COR-L47 (cell line): Measurements from ENCODE around the gene RPS16.
A peak's percentile ranks its signal among the peaks of the same experiment; 100 is the strongest.
"Not testable (repeated sequence)": the region's sequence is repeated elsewhere in the genome, so short reads cannot be mapped to it uniquely, and the experiment has no call there.

ENCODE experiments used
- DNase-seq: peaks from one replicate; lab custom pipeline; 2025; lab: John Stamatoyannopoulos, UW

RPS16 gene

DNA sequence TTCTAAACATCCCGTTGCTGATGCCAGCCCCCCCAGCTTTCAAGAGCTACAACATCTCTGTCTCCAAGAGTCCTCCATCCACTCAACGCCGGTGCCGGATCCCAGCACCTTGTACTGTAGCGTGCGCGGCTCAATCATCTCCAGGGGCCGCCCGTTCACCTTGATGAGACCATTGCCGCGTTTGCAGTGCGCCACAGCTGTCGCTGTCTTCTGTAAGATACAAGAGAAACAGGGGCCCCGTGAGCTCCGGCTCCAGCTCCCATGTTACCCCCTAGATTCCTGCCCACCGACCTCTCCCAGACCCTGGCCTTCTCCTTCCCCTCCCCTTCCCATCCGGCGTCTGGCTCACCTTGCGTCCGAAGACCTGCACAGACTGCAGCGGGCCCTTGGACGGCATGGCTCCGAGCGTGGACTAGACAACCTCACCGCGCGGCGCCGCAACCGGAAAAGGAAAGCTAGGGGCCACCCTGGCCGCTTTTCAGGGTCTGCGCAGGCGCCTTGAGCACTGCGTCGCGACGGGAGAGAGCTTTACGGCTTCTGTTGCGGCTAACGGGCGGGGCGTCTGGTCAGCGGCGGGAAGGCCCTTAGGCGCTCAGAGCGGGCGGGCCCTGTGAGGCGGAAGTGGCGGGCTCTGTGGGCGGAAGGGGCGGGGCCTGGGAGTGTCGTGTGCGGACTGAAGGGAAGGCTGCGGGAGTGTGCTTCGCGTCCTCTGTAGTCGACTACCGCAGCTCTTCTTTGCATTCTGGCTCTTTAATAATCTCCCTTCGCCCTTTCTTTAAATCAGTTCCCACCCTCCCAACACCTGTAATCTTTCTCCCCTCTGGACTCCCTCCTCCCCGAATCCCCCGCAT is at the start of gene RPS16:
RPS16 (minus strand) TSS at position 451 of the 851 bp plus-strand sequence; CDS start at position 397, 54 bp downstream.
- DNase-seq = peak; percentile 99

DNA sequence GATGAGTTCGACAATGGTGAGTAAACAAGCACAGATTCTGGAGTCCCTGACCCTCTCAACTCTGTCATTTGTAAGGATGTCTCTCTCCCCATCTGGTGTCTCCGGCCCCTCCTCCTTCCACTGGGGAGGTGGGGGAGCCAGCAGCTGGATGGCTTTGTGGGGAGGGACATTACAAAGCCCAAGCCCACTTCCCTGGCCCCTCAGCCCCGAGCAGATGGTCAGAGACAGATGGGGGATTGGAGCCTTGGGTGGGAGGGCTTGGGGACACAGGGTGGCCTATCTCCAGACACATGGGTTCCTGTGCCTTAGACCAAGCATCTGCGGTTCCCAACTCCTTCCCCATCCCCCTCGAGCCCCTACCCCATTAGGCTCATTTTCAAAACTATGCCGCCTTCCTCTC is 47.4 kb upstream of the RPS16 start:
- DNase-seq = no peak

DNA sequence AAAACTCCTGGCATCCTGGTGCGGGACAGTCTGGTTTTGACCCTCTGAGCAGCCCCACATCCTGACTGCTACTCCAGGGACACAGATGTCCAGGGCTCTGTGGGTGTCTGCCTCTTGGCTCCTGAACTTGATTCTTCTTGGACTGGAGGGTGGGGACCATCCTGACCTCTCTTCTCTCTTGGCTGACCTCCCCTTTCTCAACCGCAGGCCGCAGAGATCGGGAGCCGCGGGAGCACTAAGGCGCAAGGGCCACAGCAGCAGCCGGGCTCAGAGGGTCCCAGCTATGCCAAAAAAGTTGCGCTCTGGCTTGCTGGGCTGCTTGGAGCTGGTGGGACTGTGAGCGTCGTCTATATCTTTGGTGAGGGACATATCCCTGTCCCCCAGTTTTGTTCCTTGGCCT is 45.9 kb upstream of the RPS16 start:
- no peak for DNase-seq

DNA sequence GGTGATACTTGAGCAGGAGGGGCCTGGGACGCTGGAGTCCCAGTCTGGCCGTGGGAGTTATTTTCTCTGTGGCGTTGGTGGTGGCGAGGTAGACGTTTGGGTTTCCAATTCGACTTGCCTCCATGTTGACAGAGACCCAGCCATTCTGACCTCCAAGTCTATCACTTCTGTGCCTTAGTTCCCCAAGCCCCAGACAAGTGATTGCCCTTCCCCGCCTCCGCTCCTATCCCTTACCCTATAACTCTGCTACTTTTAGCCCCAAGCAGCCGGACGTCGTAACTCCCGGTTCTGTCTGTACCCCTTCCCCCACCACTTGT is 45.4 kb upstream of the RPS16 start:
- no peak for DNase-seq

DNA sequence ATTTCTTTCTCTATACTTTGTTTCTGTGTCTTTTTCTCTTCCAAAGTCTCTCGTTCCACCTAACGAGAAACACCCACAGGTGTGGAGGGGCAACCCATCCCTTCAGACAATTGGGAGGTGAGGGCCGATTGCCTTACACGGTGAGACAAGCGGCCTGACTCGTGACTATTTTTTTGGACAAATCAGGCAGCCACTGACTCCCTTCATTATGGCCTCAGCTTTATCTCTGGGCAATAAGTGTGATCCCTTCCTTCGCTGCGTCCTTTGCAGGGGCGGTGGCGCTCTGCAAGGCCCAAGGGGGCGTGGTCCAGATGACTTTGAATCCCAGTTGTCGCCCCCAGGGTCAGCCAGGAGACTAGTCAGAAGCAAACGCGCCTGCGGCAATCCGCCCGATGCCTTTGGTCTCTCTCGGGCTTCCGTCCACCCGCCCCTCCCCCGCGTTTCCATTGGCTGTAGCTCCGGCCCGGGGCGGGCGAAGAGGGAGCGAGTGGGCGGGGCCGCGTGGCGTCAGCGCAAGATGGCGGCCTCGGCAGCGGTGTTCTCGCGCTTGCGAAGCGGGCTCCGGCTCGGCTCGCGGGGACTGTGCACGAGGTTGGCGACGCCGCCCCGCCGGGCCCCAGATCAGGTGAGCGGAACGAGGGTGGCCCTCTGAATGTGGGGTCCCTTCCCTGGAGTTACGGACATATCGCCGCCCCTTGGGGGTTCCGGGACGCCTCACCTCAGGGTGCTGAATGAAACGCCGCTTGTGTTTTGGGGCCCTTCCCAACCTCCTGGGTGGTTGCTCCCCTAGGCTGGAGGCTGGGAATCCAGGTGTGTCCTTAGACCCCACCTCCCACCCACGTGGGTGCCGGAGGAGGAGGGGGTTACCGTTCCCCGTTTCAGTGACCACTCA is 44.8 kb upstream of the RPS16 start, which contains the start of gene TIMM50:
TIMM50 (plus strand) TSS at position 502 of the 892 bp plus-strand sequence; CDS start at position 518, 16 bp downstream.
- peak; percentile 99 for DNase-seq

DNA sequence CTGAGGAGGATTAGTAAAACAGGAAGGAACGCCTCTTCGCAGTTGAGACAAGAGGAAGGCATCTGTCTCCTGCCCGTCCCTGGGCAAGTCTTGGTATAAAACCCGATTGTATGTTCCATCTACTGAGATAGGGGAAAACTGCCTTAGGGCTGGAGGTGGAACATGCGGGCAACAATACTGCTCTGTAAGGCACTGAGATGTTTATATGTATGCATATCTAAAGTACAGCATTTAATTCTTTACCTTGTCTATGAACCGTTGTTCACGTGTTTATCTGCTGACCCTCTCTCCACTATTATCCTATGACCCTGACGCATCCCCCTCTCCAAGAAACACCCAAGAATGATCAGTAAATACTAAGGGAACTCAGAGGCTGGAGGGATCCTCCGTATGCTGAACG is 44.2 kb upstream of the RPS16 start:
- no peak for DNase-seq

DNA sequence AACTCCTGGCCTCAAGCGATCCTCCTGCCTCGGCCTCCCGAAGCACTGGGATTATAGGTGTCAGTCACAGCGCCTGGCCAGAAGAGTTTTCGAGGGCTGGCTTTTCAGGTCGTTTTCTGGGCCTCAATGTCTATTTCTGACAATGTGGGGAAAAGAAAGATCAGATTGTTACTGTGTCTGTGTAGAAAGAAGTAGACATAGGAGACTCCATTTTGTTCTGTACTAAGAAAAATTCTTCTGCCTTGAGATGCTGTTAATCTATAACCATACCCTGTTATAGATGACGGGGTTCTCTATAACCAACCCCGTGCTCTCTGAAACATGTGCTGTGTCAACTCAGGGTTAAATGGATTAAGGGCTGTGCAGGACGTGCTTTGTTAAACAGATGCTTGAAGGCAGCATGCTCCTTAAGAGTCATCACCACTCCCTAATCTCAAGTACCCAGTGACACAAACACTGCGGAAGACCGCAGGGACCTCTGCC is 43.6 kb upstream of the RPS16 start:
- not testable (repeated sequence) for DNase-seq

DNA sequence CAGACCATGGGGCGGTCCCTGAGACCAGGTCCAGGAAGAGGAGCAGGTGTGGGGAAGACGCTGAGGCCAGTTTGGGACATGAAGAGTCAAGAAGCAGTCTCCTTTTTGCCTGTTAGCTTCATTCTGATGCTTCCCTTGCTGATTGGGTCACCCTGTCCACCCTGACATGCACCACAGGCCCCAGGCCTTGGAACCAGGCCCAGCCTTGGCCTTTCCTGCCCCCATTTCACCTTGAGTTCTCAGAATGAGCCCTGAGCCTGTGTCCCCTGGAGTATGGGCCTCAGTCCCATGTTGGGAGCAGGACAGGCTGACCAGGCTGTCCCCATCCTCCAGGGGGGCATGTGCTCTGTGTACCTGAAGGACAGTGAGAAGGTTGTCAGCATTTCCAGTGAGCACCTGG is 40.0 kb upstream of the RPS16 start:
- no peak for DNase-seq

DNA sequence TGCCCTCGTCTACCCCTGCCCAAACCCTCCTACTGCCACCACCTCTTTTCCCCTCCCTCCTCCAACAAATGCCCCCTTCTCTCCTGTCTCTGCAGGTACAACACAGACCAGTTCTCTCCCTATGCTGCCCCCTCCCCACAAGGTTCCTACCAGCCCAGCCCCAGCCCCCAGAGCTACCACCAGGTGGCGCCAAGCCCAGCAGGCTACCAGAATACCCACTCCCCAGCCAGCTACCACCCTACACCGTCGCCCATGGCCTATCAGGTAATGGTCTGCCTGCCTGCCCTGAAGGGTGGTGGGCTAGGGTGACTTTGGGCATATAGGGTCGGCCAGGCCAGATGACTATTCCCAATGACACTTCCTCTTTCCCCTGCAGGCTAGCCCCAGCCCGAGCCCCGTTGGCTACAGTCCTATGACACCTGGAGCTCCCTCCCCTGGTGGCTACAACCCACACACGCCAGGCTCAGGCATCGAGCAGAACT is 38.4 kb upstream of the RPS16 start:
- peak; percentile 51 for DNase-seq

DNA sequence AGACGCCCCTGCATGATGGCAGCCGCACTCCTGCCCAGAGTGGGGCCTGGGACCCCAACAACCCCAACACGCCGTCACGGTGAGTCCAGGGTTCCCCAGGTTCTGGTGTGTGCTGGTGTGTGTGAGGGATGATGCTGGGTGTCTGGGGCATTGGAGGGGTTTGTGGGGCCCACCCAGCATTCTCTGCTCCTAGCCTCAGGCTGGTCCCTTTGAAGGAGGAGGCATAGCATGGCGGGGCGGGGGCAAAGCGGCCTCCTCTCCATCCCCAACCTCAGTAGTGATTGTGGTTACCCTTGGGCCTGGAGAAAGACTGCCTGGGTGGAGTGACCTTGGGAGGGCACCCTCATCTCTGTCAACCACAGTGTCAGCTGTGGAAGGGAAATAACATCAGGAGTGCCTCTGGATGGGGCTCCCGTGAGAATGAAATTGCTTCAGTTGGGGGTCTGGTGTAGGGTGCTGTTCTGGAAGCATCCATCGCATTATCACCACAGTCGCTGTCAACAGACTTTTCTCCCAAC is 37.8 kb upstream of the RPS16 start:
- no peak for DNase-seq

DNA sequence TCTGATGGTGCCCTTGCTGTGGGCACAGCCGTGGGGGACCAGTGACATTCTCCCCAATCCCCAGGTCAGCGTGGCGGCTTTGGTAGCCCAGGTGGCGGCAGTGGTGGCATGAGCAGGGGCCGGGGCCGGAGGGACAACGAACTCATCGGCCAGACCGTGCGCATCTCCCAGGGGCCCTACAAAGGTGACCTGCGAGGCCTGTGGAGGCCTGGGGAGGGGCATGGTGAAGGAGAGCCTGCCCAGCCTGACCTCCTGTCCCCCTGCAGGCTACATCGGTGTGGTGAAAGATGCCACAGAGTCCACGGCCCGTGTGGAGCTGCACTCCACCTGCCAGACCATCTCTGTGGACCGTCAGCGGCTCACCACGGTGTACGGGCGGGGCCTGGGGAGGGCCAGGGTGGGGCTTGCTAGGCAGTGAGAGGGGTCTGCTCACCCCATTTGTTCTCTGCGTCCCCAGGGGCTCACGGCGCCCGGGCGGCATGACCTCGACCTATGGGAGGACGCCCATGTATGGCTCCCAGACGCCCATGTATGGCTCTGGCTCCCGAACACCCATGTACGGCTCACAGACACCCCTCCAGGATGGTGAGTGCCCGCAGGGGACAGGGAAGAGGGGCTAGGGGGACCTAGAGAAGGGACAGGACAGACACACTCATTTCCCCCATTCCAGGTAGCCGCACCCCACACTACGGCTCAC is 37.1 kb upstream of the RPS16 start:
- DNase-seq = no peak

DNA sequence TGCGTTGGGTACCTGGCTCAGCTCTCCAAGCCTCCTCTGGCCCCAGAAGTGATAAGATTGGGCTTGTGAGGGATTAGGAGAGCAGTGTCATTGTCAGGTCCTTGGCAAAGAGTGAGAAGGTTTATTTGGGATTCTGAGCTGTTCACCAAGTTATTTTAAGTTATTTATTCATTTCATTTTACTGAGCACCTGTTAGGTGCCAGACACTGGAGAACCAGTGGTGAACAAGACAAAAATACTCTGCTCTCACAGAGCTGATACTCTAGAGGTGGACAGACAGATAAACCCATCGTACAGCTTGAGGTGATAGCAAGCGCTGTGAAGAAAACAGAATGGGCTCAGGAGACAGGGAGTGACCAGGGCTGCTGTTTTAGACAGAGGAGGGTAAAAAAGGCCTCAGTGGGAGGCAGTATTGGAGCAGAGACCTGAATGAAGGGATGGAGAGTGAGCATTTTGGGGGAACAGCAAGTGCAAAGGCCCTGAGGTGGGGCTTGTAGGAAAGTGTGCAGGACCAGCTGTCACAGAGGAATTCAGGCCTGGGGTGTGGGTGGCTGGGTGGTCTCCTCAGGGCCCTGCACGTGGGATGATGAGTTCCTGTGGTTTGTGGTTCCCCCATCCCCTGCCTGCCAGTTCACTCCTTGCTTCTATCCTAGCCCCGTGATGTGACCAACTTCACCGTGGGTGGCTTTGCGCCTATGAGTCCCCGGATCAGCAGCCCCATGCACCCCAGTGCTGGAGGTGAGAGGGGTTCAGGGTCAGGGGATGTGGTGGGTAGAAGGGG is 36.2 kb upstream of the RPS16 start:
- no peak for DNase-seq

DNA sequence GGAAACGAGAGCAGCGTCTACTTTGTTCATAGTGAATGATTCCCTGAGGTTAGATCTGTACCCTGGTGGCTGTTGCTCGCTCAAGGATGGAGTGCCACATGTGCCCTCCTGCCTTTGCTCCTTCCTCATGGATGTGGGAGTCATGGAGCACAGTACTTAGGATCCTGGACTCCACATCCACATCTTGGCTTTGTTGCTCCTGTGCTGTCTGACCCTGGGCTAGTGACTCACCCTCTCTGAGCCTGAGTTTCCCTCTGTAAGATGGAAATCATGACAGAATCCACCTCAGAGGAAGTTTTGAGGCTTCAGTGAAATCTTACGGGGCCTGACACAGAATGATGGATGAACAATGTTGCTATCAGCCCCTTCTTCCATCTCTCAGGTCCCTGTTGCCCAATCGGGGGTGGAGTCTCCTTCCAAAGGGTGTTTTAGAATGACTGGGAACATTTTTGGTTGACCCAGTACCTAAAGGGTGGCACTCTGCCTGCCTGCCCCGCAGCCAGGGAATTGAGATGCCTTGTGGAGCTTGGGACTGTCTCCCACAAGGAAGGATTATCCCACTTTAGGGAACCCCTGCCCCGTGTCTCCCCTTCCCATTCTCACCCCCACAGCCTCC is 35.1 kb upstream of the RPS16 start:
- no peak for DNase-seq

DNA sequence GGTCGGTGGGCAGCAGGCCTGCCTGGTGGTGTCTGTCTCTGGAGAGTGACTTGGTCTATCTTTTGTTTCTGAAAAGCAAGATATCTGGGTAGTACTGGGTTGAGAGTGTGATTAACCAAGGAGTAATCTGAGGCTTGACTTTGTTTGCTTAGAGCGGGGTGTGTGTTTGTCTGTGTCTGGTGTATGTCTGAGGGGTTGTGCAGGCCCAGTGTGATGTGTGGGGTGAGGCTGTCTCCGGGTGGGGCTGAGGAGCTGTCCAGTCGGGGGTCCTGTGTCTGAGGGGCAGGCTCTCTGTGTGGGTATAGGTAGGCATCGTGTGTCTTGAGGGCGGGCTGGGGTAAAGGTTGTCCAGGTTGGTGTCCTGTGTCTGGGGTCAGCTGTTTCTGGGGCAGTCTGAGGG is 33.8 kb upstream of the RPS16 start:
- no peak for DNase-seq

DNA sequence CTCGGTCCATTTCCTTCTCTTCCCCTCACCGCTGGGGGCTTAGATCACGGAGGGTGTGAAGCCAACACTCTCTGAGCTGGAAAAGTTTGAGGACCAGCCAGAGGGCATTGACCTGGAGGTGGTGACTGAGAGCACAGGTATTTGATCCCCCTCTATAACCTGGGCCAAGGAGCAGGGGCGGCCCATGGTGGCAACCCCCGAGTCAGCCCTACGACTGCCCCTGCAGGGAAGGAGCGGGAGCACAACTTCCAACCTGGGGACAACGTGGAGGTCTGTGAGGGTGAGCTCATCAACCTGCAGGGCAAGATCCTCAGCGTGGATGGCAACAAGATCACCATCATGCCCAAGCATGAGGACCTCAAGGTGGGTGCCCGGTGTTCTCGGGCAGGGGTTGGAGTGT is 33.3 kb upstream of the RPS16 start:
- no peak for DNase-seq

DNA sequence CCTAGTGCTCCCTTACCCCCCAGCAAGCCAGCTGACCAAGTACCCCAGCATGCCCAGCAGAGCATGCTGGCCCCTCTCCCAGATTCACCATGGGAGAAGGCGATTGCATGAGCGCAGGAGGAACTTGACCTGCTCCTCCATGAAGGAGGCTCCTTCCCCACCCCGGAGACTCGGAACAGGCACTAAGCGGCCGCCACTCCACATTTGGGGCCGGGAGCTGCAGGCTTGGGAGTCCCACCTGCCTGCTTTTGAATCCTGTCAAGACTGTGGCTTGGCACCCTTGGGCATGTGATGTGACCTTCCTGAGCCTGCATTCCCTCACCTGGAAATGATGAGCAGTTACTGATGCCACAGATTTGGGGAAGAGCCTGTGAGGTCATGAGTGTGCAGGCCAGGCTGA is 32.2 kb upstream of the RPS16 start:
- no peak for DNase-seq

DNA sequence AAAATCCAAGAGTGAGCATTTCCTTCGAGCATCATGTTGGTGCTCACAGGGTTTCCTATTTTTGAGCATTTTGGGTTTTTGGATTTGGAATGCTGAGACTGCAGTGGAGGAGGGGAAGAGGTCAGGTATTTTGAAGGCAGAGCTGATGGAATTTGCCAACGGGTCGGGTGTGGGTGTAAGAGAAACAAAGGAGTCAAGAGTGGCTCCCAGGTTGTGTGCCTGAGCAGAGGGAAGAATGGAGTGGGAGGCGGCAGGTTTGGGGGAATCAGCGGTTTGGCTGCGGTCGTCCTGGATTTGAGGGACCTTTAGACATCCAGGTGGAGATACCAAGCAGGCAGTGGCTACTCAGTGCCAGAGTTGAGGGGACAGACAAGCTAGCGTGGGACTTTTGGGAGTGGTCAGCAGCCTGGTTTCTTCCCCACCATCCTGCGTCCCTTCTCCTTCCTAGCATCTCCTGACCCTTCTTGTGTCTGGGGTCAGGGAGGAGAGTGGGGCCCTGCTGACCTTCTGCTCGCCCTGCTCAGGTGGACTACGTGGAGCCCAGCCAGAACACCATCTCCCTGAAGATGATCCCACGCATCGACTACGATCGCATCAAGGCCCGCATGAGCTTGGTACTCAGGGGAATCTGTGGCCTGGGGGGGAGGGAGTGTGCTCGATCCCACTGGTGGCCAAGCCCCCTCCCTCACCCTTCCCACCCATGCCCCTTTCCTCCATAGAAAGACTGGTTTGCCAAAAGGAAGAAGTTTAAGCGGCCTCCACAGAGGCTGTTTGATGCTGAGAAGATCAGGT is 30.4 kb upstream of the RPS16 start:
- no peak for DNase-seq

DNA sequence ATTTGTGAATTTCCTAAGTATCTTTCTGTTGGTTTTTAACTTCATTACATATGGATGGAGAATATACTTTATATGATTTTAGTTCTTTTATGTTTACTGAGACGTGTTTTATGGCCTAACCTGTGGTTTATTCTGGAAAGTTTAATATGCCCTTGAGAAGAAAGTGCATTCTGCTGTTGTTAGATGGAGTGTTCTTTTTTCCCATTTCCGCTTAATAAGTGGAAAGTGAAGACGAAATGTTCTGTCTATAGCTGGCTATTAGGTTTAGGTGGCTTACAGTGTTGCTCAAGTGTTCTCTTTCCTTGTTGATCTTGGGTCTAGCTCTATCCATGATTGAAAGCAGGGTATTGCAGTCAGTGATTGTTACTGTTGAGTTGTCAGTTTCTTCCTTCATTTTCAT is 27.7 kb upstream of the RPS16 start:
- no peak for DNase-seq

DNA sequence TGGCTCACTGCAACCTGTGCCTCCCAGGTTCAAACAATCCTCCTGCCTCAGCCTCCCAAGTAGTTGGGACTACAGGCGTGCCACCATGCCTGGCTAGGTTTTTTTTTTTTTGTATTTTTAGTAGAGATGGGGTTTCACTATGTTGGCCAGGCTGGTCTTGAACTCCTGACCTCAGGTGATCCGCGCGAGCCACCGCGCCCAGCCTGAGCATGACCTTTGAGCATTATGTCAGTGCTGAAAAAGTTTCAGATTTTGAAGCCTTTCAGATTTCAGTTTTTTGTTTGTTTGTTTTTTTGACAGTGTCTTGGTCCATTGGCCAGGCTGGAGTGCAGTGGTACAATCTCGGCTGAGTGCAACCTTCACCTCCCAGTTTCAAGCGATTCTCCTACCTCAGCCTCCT is 15.5 kb upstream of the RPS16 start:
- DNase-seq = not testable (repeated sequence)
